ENCODE data around the gene DPYSL3. TPM values are rescaled to one million over a fixed set of nuclear protein-coding genes. Genes with fewer than 3 reads are reported as not detected.

DPYSL3 gene
- total RNA-seq, 1 experiment from 2014 or later, result 24.8 TPM

- BruUV-seq (replicated peaks), result no TSS peak
- intact Hi-C loops (cut with micrococcal nuclease; ENCODE audit: unreplicated experiment), result no loop called here
- DNase-seq (ENCODE audit: low spot score), result no peak
- no peak overlapping the region for H3K4me3 ChIP-seq (ENCODE audit: low read depth, low read length, poor library complexity, severe bottlenecking)
- CTCF ChIA-PET, result no interaction called here
- H3K27me3 ChIP-seq (replicated peaks; ENCODE audit: insufficient read depth, low read depth, low read length, poor library complexity), result no peaks in the 10 kb centered on the region
- no peak for TF ChIP-seq EZH2 (IDR thresholded peaks at IDR 0.05; ENCODE audit: borderline replicate concordance, low read depth, low read length, poor library complexity, severe bottlenecking)
- no peaks in the 10 kb centered on the region for H3K36me3 ChIP-seq (ENCODE audit: insufficient read depth, low read length, poor library complexity, severe bottlenecking)
- no peak overlapping the region for H3K27ac ChIP-seq (ENCODE audit: low read depth, low read length, poor library complexity, severe bottlenecking)
- peaks cover 14% of the 10 kb centered on the region for H3K4me1 ChIP-seq (ENCODE audit: insufficient read depth, low read length, poor library complexity, severe bottlenecking)
- POLR2A ChIA-PET (ENCODE audit: low non-redundant PET), result no interaction called here
- H3K9me3 ChIP-seq (ENCODE audit: low read depth, low read length, poor library complexity, severe bottlenecking), result no peaks in the 10 kb centered on the region
Observed at GRCh38 chr5:147534172-147534951, 24.5 kb upstream of the DPYSL3 start.

- CTCF ChIA-PET, result no interaction called here
- BruUV-seq (replicated peaks), result no TSS peak
- no peak overlapping the region for H3K27ac ChIP-seq (ENCODE audit: low read depth, low read length, poor library complexity, severe bottlenecking)
Observed at GRCh38 chr5:147532156-147532555, 22.3 kb upstream of the DPYSL3 start.

GRCh38 chr5:147530530-147531389 is 20.9 kb upstream of the DPYSL3 start:
- Histone ChIP-seq H3K27ac (ENCODE audit: low read depth, low read length, poor library complexity, severe bottlenecking) (no peak overlapping the region), H3K9me3 (ENCODE audit: low read depth, low read length, poor library complexity, severe bottlenecking) (no peaks in the 10 kb centered on the region), H3K4me1 (ENCODE audit: insufficient read depth, low read length, poor library complexity, severe bottlenecking) (peaks cover 14% of the 10 kb centered on the region), H3K27me3 (replicated peaks; ENCODE audit: insufficient read depth, low read depth, low read length, poor library complexity) (no peaks in the 10 kb centered on the region), H3K4me3 (ENCODE audit: low read depth, low read length, poor library complexity, severe bottlenecking) (no peak overlapping the region), H3K36me3 (ENCODE audit: insufficient read depth, low read length, poor library complexity, severe bottlenecking) (no peaks in the 10 kb centered on the region)
- intact Hi-C loops (cut with micrococcal nuclease; ENCODE audit: unreplicated experiment), result no loop called here
- ChIA-PET CTCF (no interaction called here), POLR2A (ENCODE audit: low non-redundant PET) (no interaction called here)
- no TSS peak for BruUV-seq (replicated peaks)
- TF ChIP-seq EZH2 (IDR thresholded peaks at IDR 0.05; ENCODE audit: borderline replicate concordance, low read depth, low read length, poor library complexity, severe bottlenecking), result no peak
- no peak for TF ChIP-seq CTCF (conservative IDR thresholded peaks at IDR 0.05; ENCODE audit: low read depth, low read length)
- DNase-seq (ENCODE audit: low spot score), result peak; percentile 56

More at GRCh38 chr5:147532156-147532555, 22.3 kb upstream of the DPYSL3 start:
- H3K36me3 ChIP-seq (ENCODE audit: insufficient read depth, low read length, poor library complexity, severe bottlenecking), result no peaks in the 10 kb centered on the region
- H3K27me3 ChIP-seq (replicated peaks; ENCODE audit: insufficient read depth, low read depth, low read length, poor library complexity), result no peaks in the 10 kb centered on the region
- intact Hi-C loops (cut with micrococcal nuclease; ENCODE audit: unreplicated experiment), result no loop called here
- POLR2A ChIA-PET (ENCODE audit: low non-redundant PET), result no interaction called here
- DNase-seq (ENCODE audit: low spot score), result no peak
- no peaks in the 10 kb centered on the region for H3K9me3 ChIP-seq (ENCODE audit: low read depth, low read length, poor library complexity, severe bottlenecking)
- H3K4me1 ChIP-seq (ENCODE audit: insufficient read depth, low read length, poor library complexity, severe bottlenecking), result peaks cover 14% of the 10 kb centered on the region
- H3K4me3 ChIP-seq (ENCODE audit: low read depth, low read length, poor library complexity, severe bottlenecking), result no peak overlapping the region
- TF ChIP-seq EZH2 (IDR thresholded peaks at IDR 0.05; ENCODE audit: borderline replicate concordance, low read depth, low read length, poor library complexity, severe bottlenecking), result no peak
- TF ChIP-seq CTCF (conservative IDR thresholded peaks at IDR 0.05; ENCODE audit: low read depth, low read length), result no peak
